A549 (cell line): ENCODE measurements around the gene CACNA1G. TPM values are rescaled to one million over a fixed set of nuclear protein-coding genes. Genes with fewer than 3 reads are reported as not detected.
A peak's percentile ranks its signal among the peaks of the same experiment; 100 is the strongest.

ENCODE experiments used
- ATAC-seq, 2 experiments: fragments of 200-7000 bp in 1 of 2; fragments of >200 bp in 1 of 2; cut with Nextera tagmentation in 1 of 2; cut with Tn5 transposase in 1 of 2; 3 replicates each; pipeline versions ENCODE4 v1.8.0 to v1.9.1; 2018 to 2020; ENCODE audit warnings: mild to moderate bottlenecking in 1 of 2, moderate library complexity in 1 of 2
- CTCF ChIA-PET: fragments of 300-600 bp; sonication (Branson Sonifier 250); formaldehyde crosslinking; extraction: SDS; loops from one replicate; lab custom pipeline; 2021; ENCODE audit warnings: antibody characterized with exemption, inconsistent platforms; lab: Yijun Ruan, JAX
- POLR2A ChIA-PET: fragments of 350-600 bp; formaldehyde crosslinking; extraction: SDS; loops from one replicate; lab custom pipeline; 2021; ENCODE audit warnings: antibody characterized with exemption, inconsistent platforms; lab: Yijun Ruan, JAX
- DNase-seq, 2 experiments: peaks; one replicate each; pipeline versions ENCODE4 v3.0.0 to v3.0.0-alpha.2; 2011 to 2016; ENCODE audit warnings: low read depth in 1 of 2, low spot score in 1 of 2
- FAIRE-seq: peaks from 2 replicates; lab custom pipeline; 2011; peaks lifted over from hg19 to GRCh38; lab: Jason Lieb, UNC
- H3K27ac ChIP-seq, 2 experiments: fragments of >200 bp; sonication (Bioruptor Twin); formaldehyde crosslinking; 3 replicates each; pipeline ENCODE4 v1.5.1; 2016 to 2017
- H3K4me1 ChIP-seq: fragments of >200 bp; sonication (Bioruptor Twin); formaldehyde crosslinking; 3 replicates; pipeline ENCODE4 v1.6.1; 2016
- H3K4me2 ChIP-seq: fragments of >200 bp; sonication (Bioruptor Twin); formaldehyde crosslinking; 3 replicates; pipeline ENCODE4 v1.6.1; 2016
- H3K4me3 ChIP-seq: fragments of >200 bp; sonication (Bioruptor Twin); formaldehyde crosslinking; 3 replicates; pipeline ENCODE4 v1.5.1; 2016
- H3K9me3 ChIP-seq: fragments of >200 bp; sonication (Bioruptor Twin); formaldehyde crosslinking; 3 replicates; pipeline ENCODE4 v1.6.1; 2016
- CBX8 ChIP-seq: fragments of 200-600 bp; sonication (generic); IDR thresholded peaks from 2 replicates; pipeline ENCODE4 v1.6.1; 2016
- CHD2 ChIP-seq: fragments of 150-350 bp; IDR thresholded peaks from 2 replicates; pipeline ENCODE4 v1.6.1; 2014; ENCODE audit warnings: low read length; ENCODE audit not compliant: partially characterized antibody
- EHF ChIP-seq: fragments of 250-450 bp; sonication (Bioruptor Pico); IDR thresholded peaks from 2 replicates; pipeline ENCODE4 v1.5.0; 2020; ENCODE audit warnings: mild to moderate bottlenecking
- GATA3 ChIP-seq: IDR thresholded peaks from 2 replicates; pipeline ENCODE4 v1.6.1; 2012; ENCODE audit warnings: borderline replicate concordance
- JUN ChIP-seq, 2 experiments: fragments of >200 bp; sonication (Bioruptor Twin); formaldehyde crosslinking; IDR thresholded peaks; 2 replicates in 1 of 2; 3 replicates in 1 of 2; pipeline ENCODE4 v1.6.1; 2016 to 2017
- KDM5A ChIP-seq: fragments of 200-600 bp; sonication (generic); IDR thresholded peaks from 2 replicates; pipeline ENCODE4 v1.6.1; 2016; ENCODE audit warnings: antibody characterized with exemption, mild to moderate bottlenecking
- MAFK ChIP-seq: fragments of 450-650 bp; IDR thresholded peaks from 2 replicates; pipeline ENCODE4 v1.6.1; 2014; ENCODE audit not compliant: partially characterized antibody
- MAZ ChIP-seq: fragments of 150-350 bp; IDR thresholded peaks from 2 replicates; pipeline ENCODE4 v1.6.1; 2014; ENCODE audit warnings: antibody characterized with exemption, low read depth, low read length, borderline replicate concordance
- POLR2A ChIP-seq: IDR thresholded peaks from 2 replicates; pipeline ENCODE4 v1.6.1; 2012; ENCODE audit warnings: mild to moderate bottlenecking, low read length
- RARB ChIP-seq: fragments of 250-450 bp; sonication (Bioruptor Pico); IDR thresholded peaks from 2 replicates; pipeline ENCODE4 v1.8.0; 2021; ENCODE audit warnings: mild to moderate bottlenecking, moderate library complexity
- RCOR1 ChIP-seq: fragments of 150-350 bp; IDR thresholded peaks from 2 replicates; pipeline ENCODE4 v1.6.1; 2014; ENCODE audit warnings: antibody characterized with exemption, low read length, low read depth
- ZFP36 ChIP-seq: fragments of 450-650 bp; IDR thresholded peaks from 2 replicates; pipeline ENCODE4 v1.6.1; 2014; ENCODE audit warnings: borderline replicate concordance; ENCODE audit not compliant: partially characterized antibody
- WGBS: methylation state at CpG from one replicate; pipeline ENCODE4 v1.1.6; 2017; ENCODE audit errors: missing lambda C conversion rate; 5-methylcytosine and 5-hydroxymethylcytosine counted together
- polyA plus RNA-seq, 4 experiments: library from polyadenylated mRNA; depleted of rRNA in 3 of 4; stranded (reverse); fragments of >200 nt; fragmentation: RNase III in 1 of 4; extraction: RNeasy Plus Mini Kit Qiagen cat#74134 plus additional on column Dnase treatment in 1 of 4; gene quantifications; 2 replicates in 3 of 4; 3 replicates in 1 of 4; pipeline ENCODE4 v1.2.3, GENCODE V29; 2011 to 2017
- TF ChIP-seq, protein P1 (sequence below): fragments of 450-650 bp; IDR thresholded peaks from 2 replicates; pipeline ENCODE4 v1.6.1; 2014; ENCODE audit warnings: antibody characterized with exemption
- TF ChIP-seq, protein P2 (sequence below): fragments of >200 bp; sonication (Bioruptor Twin); formaldehyde crosslinking; IDR thresholded peaks from 3 replicates; pipeline ENCODE4 v1.6.1; 2016
- TF ChIP-seq, protein P3 (sequence below): IDR thresholded peaks from 2 replicates; pipeline ENCODE4 v1.6.1; 2012
- TF ChIP-seq, protein P4 (sequence below): fragments of >200 bp; sonication (Bioruptor Twin); formaldehyde crosslinking; IDR thresholded peaks from 3 replicates; pipeline ENCODE4 v1.5.1; 2016

The CACNA1G gene
- polyA plus RNA-seq, 2 of the 4 experiments (the other 2 are of a cell fraction): 4.0 to 8.9 TPM

DNA sequence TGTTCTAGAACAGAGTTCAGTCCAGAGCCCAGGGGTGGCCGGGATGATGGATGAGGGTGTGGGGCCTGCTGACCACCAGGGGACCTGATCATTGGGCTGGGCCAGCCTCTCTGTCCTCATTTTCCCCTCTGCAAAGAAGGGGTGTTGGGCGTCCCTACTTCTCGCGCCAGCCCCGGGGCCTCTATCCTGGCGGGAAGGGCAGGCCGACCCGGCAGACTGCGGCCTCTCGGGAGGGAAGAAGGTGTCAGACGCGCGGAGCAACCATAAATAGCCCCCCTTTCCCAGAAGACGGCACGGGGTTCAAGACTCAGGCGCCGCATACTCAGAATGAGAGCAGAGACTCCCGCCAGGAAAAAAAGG lies 2.0 kb upstream of the CACNA1G start:
- FAIRE-seq: no peak
- ATAC-seq: no peak
- no peak overlapping the region for H3K27ac ChIP-seq
- H3K4me3 ChIP-seq: no peak overlapping the region
- TF ChIP-seq JUN (IDR thresholded peaks at IDR 0.05) (no peak), KDM5A (no peak), RCOR1 (no peak), CHD2 (no peak), MAFK (no peak)
- H3K4me2 ChIP-seq: no peak overlapping the region
- H3K4me1 ChIP-seq: peaks cover 23% of the 10 kb centered on the region
- POLR2A ChIA-PET: no interaction called here
- DNase-seq: no peak
- WGBS: 90% methylated on average over 18 of the region's 18 CpGs
- CTCF ChIA-PET: interaction anchor here (3.6 to 23.7 kb wide), 2 partner anchors 68 to 138 kb away, joined by 24 to 753 read pairs; partner anchors contain the start of gene ANKRD40
- no peaks in the 10 kb centered on the region for H3K9me3 ChIP-seq

DNA sequence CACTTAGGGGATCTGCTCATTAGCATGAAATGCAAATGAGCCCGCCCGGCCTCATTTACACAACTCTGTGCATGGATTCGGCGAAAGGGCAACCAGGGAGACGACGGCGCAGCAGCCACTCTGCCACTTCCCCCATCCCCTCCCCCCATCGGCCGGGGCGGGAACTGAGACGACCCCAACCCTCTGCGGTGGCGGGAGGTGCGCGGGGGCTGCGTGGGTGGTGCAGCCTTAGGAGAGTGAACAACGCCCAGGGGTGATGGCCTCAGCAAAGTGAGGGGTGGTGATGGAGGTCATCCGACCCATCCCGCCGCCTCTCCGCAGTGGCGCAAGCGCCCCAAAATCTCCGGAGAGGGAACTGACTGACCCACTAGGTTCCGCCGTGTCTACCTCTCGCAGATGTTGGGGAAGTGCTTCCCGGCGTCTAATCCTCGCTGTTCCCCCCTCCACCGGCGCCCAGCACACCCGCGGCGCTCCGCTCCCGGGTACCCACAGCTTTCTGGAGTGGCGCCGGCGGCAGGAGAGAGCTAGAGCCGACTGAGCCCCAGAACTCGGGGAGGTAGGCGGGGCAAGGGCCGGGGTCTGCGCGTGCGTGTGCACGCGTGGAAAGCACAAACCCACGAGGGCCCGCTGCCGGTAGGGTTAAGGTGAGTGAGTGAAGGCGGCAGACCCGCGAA lies 1.4 kb upstream of the CACNA1G start:
- no peaks in the 10 kb centered on the region for H3K9me3 ChIP-seq
- CTCF ChIA-PET: interaction anchor here (0.6 to 8.1 kb wide), 10 partner anchors 8 to 484 kb away, joined by 3 to 99 read pairs (median 4); partner anchors contain the start of gene SPATA20
- FAIRE-seq (no peak), ATAC-seq (no peak), DNase-seq (no peak)
- 88% methylated on average over 55 of the region's 55 CpGs for WGBS
- TF ChIP-seq ZFP36 (no peak), GATA3 (no peak), JUN (IDR thresholded peaks at IDR 0.05) (no peak), EHF (CRISPR knock-in tag) (no peak)
- TF ChIP-seq, protein P1, sequence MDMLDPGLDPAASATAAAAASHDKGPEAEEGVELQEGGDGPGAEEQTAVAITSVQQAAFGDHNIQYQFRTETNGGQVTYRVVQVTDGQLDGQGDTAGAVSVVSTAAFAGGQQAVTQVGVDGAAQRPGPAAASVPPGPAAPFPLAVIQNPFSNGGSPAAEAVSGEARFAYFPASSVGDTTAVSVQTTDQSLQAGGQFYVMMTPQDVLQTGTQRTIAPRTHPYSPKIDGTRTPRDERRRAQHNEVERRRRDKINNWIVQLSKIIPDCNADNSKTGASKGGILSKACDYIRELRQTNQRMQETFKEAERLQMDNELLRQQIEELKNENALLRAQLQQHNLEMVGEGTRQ: no peak
- peak overlapping the region in 1 of 2 experiments; percentile 85; a peak in 3 of 6 replicates for H3K27ac ChIP-seq
- no peak overlapping the region for H3K4me3 ChIP-seq
- H3K4me1 ChIP-seq: peaks cover 28% of the 10 kb centered on the region
- POLR2A ChIA-PET: interaction anchor here (1.1 to 3.7 kb wide), 8 partner anchors 8 to 160 kb away, joined by 4 to 42 read pairs (median 10); partner anchors contain the start of gene LUC7L3
- H3K4me2 ChIP-seq: peak overlapping the region; percentile 96; the same call in 2 of the 3 replicates

DNA sequence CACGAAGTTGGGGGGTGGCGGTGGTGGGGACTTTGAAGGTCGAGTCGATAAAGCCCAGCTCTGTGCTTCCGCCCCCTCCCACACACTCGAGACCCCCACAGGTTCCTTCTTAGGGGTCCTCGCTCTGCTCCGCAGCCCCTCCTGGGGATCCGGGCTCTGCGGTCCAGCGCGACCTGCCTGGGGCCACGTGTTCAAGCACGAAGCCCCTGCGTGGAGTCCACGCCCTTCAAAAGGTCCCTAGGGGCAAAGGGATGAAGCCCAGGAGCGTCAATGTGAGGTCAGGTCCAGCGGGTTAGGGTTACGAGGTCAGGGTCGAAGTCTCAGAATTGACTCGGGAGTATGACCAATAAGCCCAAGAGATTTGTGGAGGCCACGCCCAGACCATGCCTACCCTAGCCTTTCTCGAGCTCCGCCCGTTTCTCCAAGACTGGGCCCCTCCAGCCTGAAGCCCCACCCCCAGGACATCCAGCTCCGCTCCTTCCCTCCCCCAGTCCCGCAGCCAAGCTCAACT lies 786 bp upstream of the CACNA1G start:
- peaks cover 35% of the 10 kb centered on the region for H3K4me1 ChIP-seq
- TF ChIP-seq RARB: no peak
- TF ChIP-seq, protein P2, sequence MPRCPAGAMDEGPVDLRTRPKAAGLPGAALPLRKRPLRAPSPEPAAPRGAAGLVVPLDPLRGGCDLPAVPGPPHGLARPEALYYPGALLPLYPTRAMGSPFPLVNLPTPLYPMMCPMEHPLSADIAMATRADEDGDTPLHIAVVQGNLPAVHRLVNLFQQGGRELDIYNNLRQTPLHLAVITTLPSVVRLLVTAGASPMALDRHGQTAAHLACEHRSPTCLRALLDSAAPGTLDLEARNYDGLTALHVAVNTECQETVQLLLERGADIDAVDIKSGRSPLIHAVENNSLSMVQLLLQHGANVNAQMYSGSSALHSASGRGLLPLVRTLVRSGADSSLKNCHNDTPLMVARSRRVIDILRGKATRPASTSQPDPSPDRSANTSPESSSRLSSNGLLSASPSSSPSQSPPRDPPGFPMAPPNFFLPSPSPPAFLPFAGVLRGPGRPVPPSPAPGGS: no peak
- TF ChIP-seq CBX8: no peak
- no peak for TF ChIP-seq POLR2A
- TF ChIP-seq MAZ: no peak
- no peak for TF ChIP-seq RCOR1
- TF ChIP-seq, protein P3, sequence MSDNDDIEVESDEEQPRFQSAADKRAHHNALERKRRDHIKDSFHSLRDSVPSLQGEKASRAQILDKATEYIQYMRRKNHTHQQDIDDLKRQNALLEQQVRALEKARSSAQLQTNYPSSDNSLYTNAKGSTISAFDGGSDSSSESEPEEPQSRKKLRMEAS: peak; percentile 79
- TF ChIP-seq, protein P4, sequence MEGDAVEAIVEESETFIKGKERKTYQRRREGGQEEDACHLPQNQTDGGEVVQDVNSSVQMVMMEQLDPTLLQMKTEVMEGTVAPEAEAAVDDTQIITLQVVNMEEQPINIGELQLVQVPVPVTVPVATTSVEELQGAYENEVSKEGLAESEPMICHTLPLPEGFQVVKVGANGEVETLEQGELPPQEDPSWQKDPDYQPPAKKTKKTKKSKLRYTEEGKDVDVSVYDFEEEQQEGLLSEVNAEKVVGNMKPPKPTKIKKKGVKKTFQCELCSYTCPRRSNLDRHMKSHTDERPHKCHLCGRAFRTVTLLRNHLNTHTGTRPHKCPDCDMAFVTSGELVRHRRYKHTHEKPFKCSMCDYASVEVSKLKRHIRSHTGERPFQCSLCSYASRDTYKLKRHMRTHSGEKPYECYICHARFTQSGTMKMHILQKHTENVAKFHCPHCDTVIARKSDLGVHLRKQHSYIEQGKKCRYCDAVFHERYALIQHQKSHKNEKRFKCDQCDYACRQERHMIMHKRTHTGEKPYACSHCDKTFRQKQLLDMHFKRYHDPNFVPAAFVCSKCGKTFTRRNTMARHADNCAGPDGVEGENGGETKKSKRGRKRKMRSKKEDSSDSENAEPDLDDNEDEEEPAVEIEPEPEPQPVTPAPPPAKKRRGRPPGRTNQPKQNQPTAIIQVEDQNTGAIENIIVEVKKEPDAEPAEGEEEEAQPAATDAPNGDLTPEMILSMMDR: no peak
- no peak for TF ChIP-seq MAFK
- peak overlapping the region; percentile 69 for H3K4me3 ChIP-seq
- CTCF ChIA-PET: interaction anchor here (0.8 to 8.1 kb wide), 10 partner anchors 9 to 483 kb away, joined by 3 to 99 read pairs (median 6); partner anchors contain the start of gene SPATA20
- DNase-seq (peak; percentile 90 to 95), FAIRE-seq (peak; percentile 51), ATAC-seq (peak; percentile 54 to 82)
- WGBS: 30% methylated on average over 25 of the region's 27 CpGs
- H3K9me3 ChIP-seq: no peaks in the 10 kb centered on the region
- peak overlapping the region; percentile 75 to 85 for H3K27ac ChIP-seq
- peak overlapping the region; percentile 96 for H3K4me2 ChIP-seq
- POLR2A ChIA-PET: interaction anchor here (0.5 to 3.7 kb wide), 13 partner anchors 9 to 401 kb away, joined by 3 to 42 read pairs (median 4); partner anchors contain the start of genes ABCC3 and LUC7L3
